ENCODE data around the gene THOC6. TPM values are rescaled to one million over a fixed set of nuclear protein-coding genes. Genes with fewer than 3 reads are reported as not detected.

Gene THOC6
- total and polyA plus RNA-seq, 2 experiments from 2014 or later, result 71.4 to 90.6 TPM

DNA sequence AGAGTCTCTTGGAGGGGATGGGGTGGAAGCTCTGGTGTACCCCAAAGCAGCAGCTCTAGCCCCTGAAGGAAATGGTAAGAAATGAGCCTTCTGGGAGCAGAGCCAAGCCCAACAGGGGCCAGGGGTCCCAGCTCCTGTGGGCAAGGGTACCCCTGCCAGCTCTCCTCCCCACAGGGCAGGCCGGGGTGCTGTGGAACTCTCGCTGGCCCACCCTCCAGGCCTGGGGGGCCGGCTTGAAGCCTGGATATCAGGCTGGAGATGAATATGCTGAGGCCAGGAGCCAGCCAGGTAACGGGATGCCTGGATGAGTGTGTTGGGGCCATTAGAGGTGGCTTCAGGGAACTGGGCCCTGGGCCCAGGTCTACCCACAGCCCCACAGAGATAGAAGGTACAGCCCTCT, 23.3 kb upstream of the THOC6 start (continued):
- TF ChIP-seq, protein P1, sequence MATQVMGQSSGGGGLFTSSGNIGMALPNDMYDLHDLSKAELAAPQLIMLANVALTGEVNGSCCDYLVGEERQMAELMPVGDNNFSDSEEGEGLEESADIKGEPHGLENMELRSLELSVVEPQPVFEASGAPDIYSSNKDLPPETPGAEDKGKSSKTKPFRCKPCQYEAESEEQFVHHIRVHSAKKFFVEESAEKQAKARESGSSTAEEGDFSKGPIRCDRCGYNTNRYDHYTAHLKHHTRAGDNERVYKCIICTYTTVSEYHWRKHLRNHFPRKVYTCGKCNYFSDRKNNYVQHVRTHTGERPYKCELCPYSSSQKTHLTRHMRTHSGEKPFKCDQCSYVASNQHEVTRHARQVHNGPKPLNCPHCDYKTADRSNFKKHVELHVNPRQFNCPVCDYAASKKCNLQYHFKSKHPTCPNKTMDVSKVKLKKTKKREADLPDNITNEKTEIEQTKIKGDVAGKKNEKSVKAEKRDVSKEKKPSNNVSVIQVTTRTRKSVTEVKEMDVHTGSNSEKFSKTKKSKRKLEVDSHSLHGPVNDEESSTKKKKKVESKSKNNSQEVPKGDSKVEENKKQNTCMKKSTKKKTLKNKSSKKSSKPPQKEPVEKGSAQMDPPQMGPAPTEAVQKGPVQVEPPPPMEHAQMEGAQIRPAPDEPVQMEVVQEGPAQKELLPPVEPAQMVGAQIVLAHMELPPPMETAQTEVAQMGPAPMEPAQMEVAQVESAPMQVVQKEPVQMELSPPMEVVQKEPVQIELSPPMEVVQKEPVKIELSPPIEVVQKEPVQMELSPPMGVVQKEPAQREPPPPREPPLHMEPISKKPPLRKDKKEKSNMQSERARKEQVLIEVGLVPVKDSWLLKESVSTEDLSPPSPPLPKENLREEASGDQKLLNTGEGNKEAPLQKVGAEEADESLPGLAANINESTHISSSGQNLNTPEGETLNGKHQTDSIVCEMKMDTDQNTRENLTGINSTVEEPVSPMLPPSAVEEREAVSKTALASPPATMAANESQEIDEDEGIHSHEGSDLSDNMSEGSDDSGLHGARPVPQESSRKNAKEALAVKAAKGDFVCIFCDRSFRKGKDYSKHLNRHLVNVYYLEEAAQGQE (IDR thresholded peaks at IDR 0.05; ENCODE audit: unreplicated experiment), result no peak
- no peak for TF ChIP-seq NANOG (IDR thresholded peaks at IDR 0.05; ENCODE audit: borderline replicate concordance)
- no peak for TF ChIP-seq ZNF331 (CRISPR knock-in tag; IDR thresholded peaks at IDR 0.05; ENCODE audit: low read depth)
- TF ChIP-seq, protein P2, sequence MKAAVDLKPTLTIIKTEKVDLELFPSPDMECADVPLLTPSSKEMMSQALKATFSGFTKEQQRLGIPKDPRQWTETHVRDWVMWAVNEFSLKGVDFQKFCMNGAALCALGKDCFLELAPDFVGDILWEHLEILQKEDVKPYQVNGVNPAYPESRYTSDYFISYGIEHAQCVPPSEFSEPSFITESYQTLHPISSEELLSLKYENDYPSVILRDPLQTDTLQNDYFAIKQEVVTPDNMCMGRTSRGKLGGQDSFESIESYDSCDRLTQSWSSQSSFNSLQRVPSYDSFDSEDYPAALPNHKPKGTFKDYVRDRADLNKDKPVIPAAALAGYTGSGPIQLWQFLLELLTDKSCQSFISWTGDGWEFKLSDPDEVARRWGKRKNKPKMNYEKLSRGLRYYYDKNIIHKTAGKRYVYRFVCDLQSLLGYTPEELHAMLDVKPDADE (IDR thresholded peaks at IDR 0.05), result no peak

DNA sequence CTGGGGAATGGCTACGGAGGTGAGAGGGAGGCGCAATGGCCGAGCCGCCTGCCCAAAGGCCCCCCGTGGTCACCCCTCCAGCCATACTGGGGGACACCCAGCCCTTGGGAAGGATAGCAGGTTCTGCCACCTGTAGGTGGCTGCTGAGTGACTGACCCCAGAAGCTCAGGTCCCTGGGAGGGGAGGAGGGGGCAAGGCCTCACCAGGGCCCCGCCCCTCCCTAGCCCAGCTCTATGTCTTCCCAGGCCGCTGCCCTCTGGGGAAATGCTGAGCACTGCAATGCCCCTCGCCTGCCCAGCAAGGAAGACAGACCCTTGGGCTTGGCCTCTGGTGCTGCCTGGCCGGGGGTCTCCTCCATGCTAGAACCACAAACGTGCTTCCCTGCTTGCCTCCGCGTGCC, 22.5 kb upstream of the THOC6 start:
- H3K9me3 Mint-ChIP-seq, result no peaks in the 10 kb centered on the region
- H3K27me3 ChIP-seq (ENCODE audit: insufficient read depth), result no peaks in the 10 kb centered on the region
- peaks cover 5% of the 10 kb centered on the region for H3K36me3 Mint-ChIP-seq (ENCODE audit: low read depth)
- H3K4me3 Mint-ChIP-seq, result no peak overlapping the region
- H3K27ac Mint-ChIP-seq, result no peak overlapping the region; the same call in 1 of the 2 replicates
- DNase-seq (ENCODE audit: low spot score), result peak; percentile 69
- 0 out of 4 replicates have a peak, but pooled peaks of 1 of the 2 experiments have one; percentile 11 for TF ChIP-seq CTCF (conservative IDR thresholded peaks at IDR 0.05; ENCODE audit: low read depth in 2 of 2)
- TF ChIP-seq, protein P1 (IDR thresholded peaks at IDR 0.05; ENCODE audit: unreplicated experiment), result no peak
- no peaks in the 10 kb centered on the region; the same call in 1 of the 2 replicates for H3F3A ChIP-seq (replicated peaks; ENCODE audit: low read depth)
- no peak overlapping the region for H3K27ac ChIP-seq (ENCODE audit: low read depth)
- no peaks in the 10 kb centered on the region for H4K20me1 ChIP-seq (replicated peaks; ENCODE audit: insufficient read depth)
- H3K4me1 Mint-ChIP-seq, result peaks cover 16% of the 10 kb centered on the region; the same call in 2 of the 3 replicates
- H3K4me2 ChIP-seq, result no peak overlapping the region
- H3K4me1 ChIP-seq (ENCODE audit: insufficient read depth), result peaks cover 11% of the 10 kb centered on the region
- no peaks in the 10 kb centered on the region for H3K36me3 ChIP-seq (ENCODE audit: insufficient read depth)
- H3K9me2 ChIP-seq (ENCODE audit: insufficient read depth), result no peaks in the 10 kb centered on the region
- peaks cover 5% of the 10 kb centered on the region for H3K27me3 Mint-ChIP-seq (ENCODE audit: insufficient read depth, low read depth, poor library complexity)
- H2AFZ ChIP-seq, result no peak overlapping the region
- H3K4me3 ChIP-seq, result no peak overlapping the region
- peak; percentile 13 for ATAC-seq
- H3K79me2 ChIP-seq (replicated peaks; ENCODE audit: insufficient read depth), result no peaks in the 10 kb centered on the region

Measured in GM23338 (cell line).